ENCODE measurements around the gene XXYLT1. TPM values are rescaled to one million over a fixed set of nuclear protein-coding genes. Genes with fewer than 3 reads are reported as not detected.

Gene XXYLT1
- total and polyA plus RNA-seq, 10 of the 15 experiments (the other 5 are each of a cell fraction or from before 2014, with no cell fraction given), result 1.2 to 14.2 (median 9.3) TPM

DNA sequence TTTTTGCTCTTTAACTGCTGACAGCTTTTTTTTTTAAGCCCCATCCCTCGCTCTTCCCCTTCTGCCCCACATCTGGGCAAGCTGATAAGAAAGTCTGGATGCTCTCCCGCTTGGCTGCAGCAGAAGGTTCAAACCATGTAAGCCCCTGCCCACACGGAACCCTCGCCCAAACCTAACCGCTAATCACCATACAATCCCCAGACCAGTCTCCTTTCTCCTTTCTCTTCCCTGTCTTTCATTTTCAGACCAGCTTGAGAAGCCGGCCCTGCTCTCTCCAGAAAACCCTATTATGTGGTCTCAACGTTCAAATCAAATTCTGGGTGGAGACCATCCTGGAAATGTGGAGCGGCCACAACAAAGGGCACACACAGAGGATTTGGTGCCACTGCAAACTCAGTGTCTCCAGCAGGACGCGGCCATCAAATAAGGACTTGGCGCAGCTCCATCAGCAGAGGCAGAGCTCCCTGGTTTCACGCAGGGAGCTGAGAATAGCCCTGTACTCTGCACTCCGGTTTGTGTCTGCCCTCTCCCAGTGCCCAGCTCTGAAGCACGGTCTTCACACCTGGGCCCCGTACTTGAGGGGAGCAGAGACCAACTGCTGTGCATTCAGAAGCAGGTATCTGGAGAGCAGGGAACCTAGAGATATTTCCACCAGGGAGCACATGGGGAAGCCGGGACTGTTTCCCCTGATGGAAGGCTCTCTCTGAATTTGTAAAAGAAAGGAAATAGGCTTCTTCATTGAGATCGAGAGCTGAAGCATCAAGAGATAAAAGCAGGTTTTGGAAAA lies 92.6 kb downstream of the XXYLT1 start:
- WGBS (ENCODE audit: insufficient coverage, insufficient replicate concordance, low lambda C conversion rate, missing lambda C conversion rate), result 89% methylated on average over 15 of the region's 17 CpGs
- Histone ChIP-seq H3K4me3 (no peak overlapping the region), H3K36me3 (ENCODE audit: control insufficient read depth in 2 of 2, insufficient read depth in 2 of 2, low read length in 1 of 2) (no peaks in the 10 kb centered on the region), H3K4me1 (ENCODE audit: control insufficient read depth, insufficient read depth, low read length) (no peaks in the 10 kb centered on the region), H2AFZ (ENCODE audit: control insufficient read depth, low read depth, low read length) (no peak overlapping the region), H3K9me3 (replicated peaks; ENCODE audit: control insufficient read depth, insufficient read depth, low read length) (no peaks in the 10 kb centered on the region), H3K27me3 (replicated peaks in 1 of 2; ENCODE audit: control insufficient read depth in 2 of 2, insufficient read depth in 2 of 2, low read length in 1 of 2) (no peaks in the 10 kb centered on the region), H3K9ac (ENCODE audit: control insufficient read depth, insufficient read depth, low read length) (no peak overlapping the region), H4K20me1 (ENCODE audit: control insufficient read depth, insufficient read depth) (no peaks in the 10 kb centered on the region), H3K27ac (ENCODE audit: control insufficient read depth, insufficient read depth) (no peak overlapping the region), H3K79me2 (ENCODE audit: control insufficient read depth, insufficient read depth, low read length) (no peaks in the 10 kb centered on the region), H3K4me2 (ENCODE audit: control insufficient read depth, insufficient read depth) (no peak overlapping the region)
- SMC1A ChIA-PET (ENCODE audit: uncharacterized antibody, unreplicated experiment), result interaction anchor here (1.4 kb wide), 1 partner anchor 28 kb away, joined by 3 read pairs; no protein-coding TSS in a partner anchor
- intact Hi-C loops (cut with micrococcal nuclease; ENCODE audit: unreplicated experiment), result no loop called here
- CTCF ChIA-PET, result no interaction called here
- DNase-seq (ENCODE audit: low read depth, low spot score) (no peak), ATAC-seq (no peak), FAIRE-seq (no peak)
- RAD21 ChIA-PET (ENCODE audit: unreplicated experiment), result no interaction called here
- in situ Hi-C loops (cut with MboI), result no loop called here
- no TSS peak for BruUV-seq (replicated peaks)
- TF ChIP-seq PRDM15 (CRISPR knock-in tag; IDR thresholded peaks at IDR 0.05) (no peak), KAT2A (conservative IDR thresholded peaks at IDR 0.05; ENCODE audit: control insufficient read depth, low read depth, low read length) (no peak), BHLHE40 (IDR thresholded peaks at IDR 0.05; ENCODE audit: borderline replicate concordance in 1 of 2, low read depth in 2 of 2, low read length in 1 of 2) (no peak), CEBPB (IDR thresholded peaks at IDR 0.05; ENCODE audit: borderline replicate concordance in 1 of 2, low read depth in 2 of 2, low read length in 2 of 2) (no peak), STAT1 (conservative IDR thresholded peaks at IDR 0.05) (no peak), IKZF2 (IDR thresholded peaks at IDR 0.05) (no peak), TCF3 (IDR thresholded peaks at IDR 0.05; ENCODE audit: borderline replicate concordance, insufficient read depth, low read depth, low read length) (no peak), WRNIP1 (IDR thresholded peaks at IDR 0.05; ENCODE audit: borderline replicate concordance, low read depth, low read length) (no peak), ESRRA (IDR thresholded peaks at IDR 0.05; ENCODE audit: low read length) (no peak), POU2F2 (IDR thresholded peaks at IDR 0.05; ENCODE audit: borderline replicate concordance, low read depth, low read length) (no peak), NFIC (IDR thresholded peaks at IDR 0.05; ENCODE audit: low read depth, low read length) (no peak), GATAD2B (conservative IDR thresholded peaks at IDR 0.05; ENCODE audit: low read depth) (no peak), E2F4 (IDR thresholded peaks at IDR 0.05; ENCODE audit: low read depth, low read length) (no peak), ZBED1 (IDR thresholded peaks at IDR 0.05; ENCODE audit: borderline replicate concordance) (no peak), MEF2A (IDR thresholded peaks at IDR 0.05; ENCODE audit: insufficient read depth, low read depth, low read length) (no peak)
- TF ChIP-seq, protein P1, sequence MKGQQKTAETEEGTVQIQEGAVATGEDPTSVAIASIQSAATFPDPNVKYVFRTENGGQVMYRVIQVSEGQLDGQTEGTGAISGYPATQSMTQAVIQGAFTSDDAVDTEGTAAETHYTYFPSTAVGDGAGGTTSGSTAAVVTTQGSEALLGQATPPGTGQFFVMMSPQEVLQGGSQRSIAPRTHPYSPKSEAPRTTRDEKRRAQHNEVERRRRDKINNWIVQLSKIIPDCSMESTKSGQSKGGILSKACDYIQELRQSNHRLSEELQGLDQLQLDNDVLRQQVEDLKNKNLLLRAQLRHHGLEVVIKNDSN (IDR thresholded peaks at IDR 0.05; ENCODE audit: borderline replicate concordance, extremely low read length, insufficient read depth, low read depth, low read length), result no peak
- POLR2A ChIA-PET, result interaction anchor here (1.1 kb wide), 1 partner anchor 16 kb away, joined by 3 read pairs; no protein-coding TSS in a partner anchor
